HG02840 (cell line): ENCODE measurements around the gene PRMT3.
A peak's percentile ranks its signal among the peaks of the same experiment; 100 is the strongest.
"Not testable (repeated sequence)": the region's sequence is repeated elsewhere in the genome, so short reads cannot be mapped to it uniquely, and the experiment has no call there.

ENCODE experiments used
- ATAC-seq: cut with Tn5 transposase; IDR thresholded peaks from one replicate; pipeline ENCODE4 v1.9.1; 2021; ENCODE audit warnings: mild to moderate bottlenecking, moderate library complexity, moderate number of reproducible peaks; ENCODE audit not compliant: unreplicated experiment, low FRiP score

PRMT3 gene

GRCh38 chr11:20373568-20374209, 13.8 kb upstream of the PRMT3 start:
- no peak for ATAC-seq

GRCh38 chr11:20374741-20375300, 12.7 kb upstream of the PRMT3 start:
- no peak for ATAC-seq

- ATAC-seq: no peak
These were observed 11.3 kb upstream of the PRMT3 start for GRCh38 chr11:20376162-20376730.

GRCh38 chr11:20385996-20386395, 1.5 kb upstream of the PRMT3 start:
- ATAC-seq: not testable (repeated sequence)

- ATAC-seq: peak; percentile 15
These were observed 860 bp downstream of the PRMT3 start for GRCh38 chr11:20388096-20389055.

GRCh38 chr11:20397281-20397680, 9.8 kb downstream of the PRMT3 start:
- peak; percentile 62 for ATAC-seq

- no peak for ATAC-seq
These were observed 12.0 kb downstream of the PRMT3 start for GRCh38 chr11:20399498-20399897.

GRCh38 chr11:20403059-20403458, 15.5 kb downstream of the PRMT3 start:
- no peak for ATAC-seq

- ATAC-seq: no peak
These were observed 19.0 kb downstream of the PRMT3 start for GRCh38 chr11:20406484-20406883.

- ATAC-seq: no peak
These were observed 19.8 kb downstream of the PRMT3 start for GRCh38 chr11:20407344-20407743.

GRCh38 chr11:20415432-20415831, 27.9 kb downstream of the PRMT3 start:
- no peak for ATAC-seq

- ATAC-seq: no peak
These were observed 30.3 kb downstream of the PRMT3 start for GRCh38 chr11:20417771-20418170.

- no peak for ATAC-seq
These were observed 34.4 kb downstream of the PRMT3 start for GRCh38 chr11:20421946-20422345.

GRCh38 chr11:20429216-20429615, 41.7 kb downstream of the PRMT3 start:
- no peak for ATAC-seq

GRCh38 chr11:20438637-20439036, 51.1 kb downstream of the PRMT3 start:
- no peak for ATAC-seq

GRCh38 chr11:20443596-20443995, 56.1 kb downstream of the PRMT3 start:
- no peak for ATAC-seq

GRCh38 chr11:20444535-20444934, 57.0 kb downstream of the PRMT3 start:
- ATAC-seq: no peak

- no peak for ATAC-seq
These were observed 61.3 kb downstream of the PRMT3 start for GRCh38 chr11:20448834-20449233.

- ATAC-seq: no peak
These were observed 63.3 kb downstream of the PRMT3 start for GRCh38 chr11:20450829-20451228.

- no peak for ATAC-seq
These were observed 64.1 kb downstream of the PRMT3 start for GRCh38 chr11:20451568-20451967.

- ATAC-seq: no peak
These were observed 65.1 kb downstream of the PRMT3 start for GRCh38 chr11:20452585-20452984.
